WERI-Rb-1 (cell line): Measurements from ENCODE around the gene TNFAIP8L1.
A peak's percentile ranks its signal among the peaks of the same experiment; 100 is the strongest.
"Not testable (repeated sequence)": the region's sequence is repeated elsewhere in the genome, so short reads cannot be mapped to it uniquely, and the experiment has no call there.

Source experiments
- DNase-seq: peaks from one replicate; pipeline ENCODE4 v3.0.0-alpha.2; 2020
- H3K27ac ChIP-seq: fragments of 250-450 bp; sonication (Bioruptor Pico); 2 replicates; pipeline ENCODE4 v1.5.1; 2020; ENCODE audit warnings: mild to moderate bottlenecking, moderate library complexity
- H3K27me3 ChIP-seq: fragments of 250-450 bp; sonication (Bioruptor Pico); 2 replicates; pipeline ENCODE4 v1.5.1; 2021; ENCODE audit warnings: mild to moderate bottlenecking, low read depth, moderate library complexity; ENCODE audit not compliant: insufficient read depth, severe bottlenecking
- H3K36me3 ChIP-seq: fragments of 250-450 bp; sonication (Bioruptor Pico); 2 replicates; pipeline ENCODE4 v1.5.1; 2020; ENCODE audit warnings: mild to moderate bottlenecking, moderate library complexity
- H3K4me3 ChIP-seq: 2 replicates; pipeline ENCODE4 v1.5.1; 2011; ENCODE audit warnings: low read depth, mild to moderate bottlenecking, control low read depth, low read length
- H3K9me3 ChIP-seq: fragments of 250-450 bp; sonication (Bioruptor Pico); 2 replicates; pipeline ENCODE4 v1.5.1; 2021; ENCODE audit warnings: mild to moderate bottlenecking, moderate library complexity; ENCODE audit not compliant: severe bottlenecking
- TF ChIP-seq, protein P1 (sequence below): IDR thresholded peaks from 2 replicates; pipeline ENCODE4 v1.5.1; 2011; ENCODE audit warnings: low read depth, mild to moderate bottlenecking, control low read depth, inconsistent platforms, low read length

TNFAIP8L1 gene

DNA sequence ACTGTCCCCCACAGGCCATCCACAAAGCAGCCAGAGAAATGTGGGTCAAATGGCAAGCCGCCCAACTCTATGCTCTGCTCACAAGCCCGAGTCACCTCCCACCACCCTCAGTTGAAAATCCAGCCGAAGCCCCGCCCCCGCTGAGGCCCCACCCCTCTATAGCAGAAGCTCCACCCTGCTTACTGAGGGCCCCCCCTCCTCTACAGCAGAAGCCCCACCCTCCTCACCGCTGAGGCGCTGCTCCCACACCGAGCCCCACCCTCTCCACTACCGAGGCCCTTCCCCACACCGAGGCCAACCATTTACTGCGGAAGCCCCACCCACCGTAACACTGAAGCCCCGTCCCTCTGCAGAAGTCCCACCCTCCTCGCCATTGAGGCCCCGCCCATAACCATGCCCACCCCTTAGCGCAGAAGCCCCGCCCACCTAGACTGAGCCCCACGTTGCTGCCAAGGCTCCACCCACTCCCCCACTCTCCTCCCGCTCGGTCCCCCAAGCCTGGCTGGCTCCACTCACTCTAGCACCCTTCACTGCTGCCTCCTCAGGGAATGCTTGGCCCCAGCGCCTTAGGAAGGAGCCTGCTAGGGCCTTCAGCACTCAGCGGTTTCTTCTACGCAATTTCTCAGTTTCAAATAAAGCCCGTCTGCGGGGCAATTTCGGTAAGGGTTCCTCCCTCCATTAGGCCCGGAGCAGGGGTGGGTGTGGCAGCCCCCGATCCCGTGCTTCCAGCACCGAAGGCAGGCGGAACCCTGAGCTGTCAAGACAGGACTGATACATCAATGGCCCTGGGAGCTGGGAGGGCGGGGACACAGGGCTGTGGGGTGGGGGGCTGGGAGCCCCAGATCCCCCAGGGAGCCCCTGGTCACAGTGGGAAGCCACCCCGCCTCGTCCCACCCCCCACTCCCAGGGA, 39.8 kb downstream of the TNFAIP8L1 start:
- Histone ChIP-seq H3K27ac (no peak overlapping the region), H3K36me3 (peaks cover 37% of the 10 kb centered on the region)

DNA sequence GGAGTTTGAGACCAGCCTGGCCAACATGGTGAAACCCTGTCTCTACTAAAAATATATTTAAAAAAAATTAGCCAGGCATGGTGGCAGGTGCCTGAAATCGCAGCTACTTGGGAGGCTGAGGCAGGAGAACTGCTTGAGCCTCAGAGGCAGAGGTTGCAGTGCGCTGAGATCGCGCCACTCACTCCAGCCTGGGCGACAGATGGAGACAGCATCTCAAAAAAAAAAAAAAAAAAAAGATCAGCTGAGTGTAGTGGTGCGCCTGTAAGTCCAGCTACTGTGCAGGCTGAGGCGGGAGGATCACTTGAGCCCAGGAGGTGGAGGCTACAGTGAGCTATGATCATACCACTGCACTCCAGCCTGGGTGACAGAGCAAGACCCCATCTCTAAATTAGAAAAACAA, 40.7 kb downstream of the TNFAIP8L1 start:
- peaks cover 40% of the 10 kb centered on the region for H3K36me3 ChIP-seq
- not testable (repeated sequence) for H3K27ac ChIP-seq, H3K27me3 ChIP-seq, H3K4me3 ChIP-seq, H3K9me3 ChIP-seq
- DNase-seq, result peak; percentile 52

More for the DNA sequence above, 39.8 kb downstream of the TNFAIP8L1 start:
- H3K27me3 ChIP-seq, result no peaks in the 10 kb centered on the region
- H3K9me3 ChIP-seq, result no peaks in the 10 kb centered on the region
- H3K4me3 ChIP-seq, result no peak overlapping the region
- DNase-seq, result peak; percentile 55
- TF ChIP-seq, protein P1, sequence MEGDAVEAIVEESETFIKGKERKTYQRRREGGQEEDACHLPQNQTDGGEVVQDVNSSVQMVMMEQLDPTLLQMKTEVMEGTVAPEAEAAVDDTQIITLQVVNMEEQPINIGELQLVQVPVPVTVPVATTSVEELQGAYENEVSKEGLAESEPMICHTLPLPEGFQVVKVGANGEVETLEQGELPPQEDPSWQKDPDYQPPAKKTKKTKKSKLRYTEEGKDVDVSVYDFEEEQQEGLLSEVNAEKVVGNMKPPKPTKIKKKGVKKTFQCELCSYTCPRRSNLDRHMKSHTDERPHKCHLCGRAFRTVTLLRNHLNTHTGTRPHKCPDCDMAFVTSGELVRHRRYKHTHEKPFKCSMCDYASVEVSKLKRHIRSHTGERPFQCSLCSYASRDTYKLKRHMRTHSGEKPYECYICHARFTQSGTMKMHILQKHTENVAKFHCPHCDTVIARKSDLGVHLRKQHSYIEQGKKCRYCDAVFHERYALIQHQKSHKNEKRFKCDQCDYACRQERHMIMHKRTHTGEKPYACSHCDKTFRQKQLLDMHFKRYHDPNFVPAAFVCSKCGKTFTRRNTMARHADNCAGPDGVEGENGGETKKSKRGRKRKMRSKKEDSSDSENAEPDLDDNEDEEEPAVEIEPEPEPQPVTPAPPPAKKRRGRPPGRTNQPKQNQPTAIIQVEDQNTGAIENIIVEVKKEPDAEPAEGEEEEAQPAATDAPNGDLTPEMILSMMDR, result no peak

DNA sequence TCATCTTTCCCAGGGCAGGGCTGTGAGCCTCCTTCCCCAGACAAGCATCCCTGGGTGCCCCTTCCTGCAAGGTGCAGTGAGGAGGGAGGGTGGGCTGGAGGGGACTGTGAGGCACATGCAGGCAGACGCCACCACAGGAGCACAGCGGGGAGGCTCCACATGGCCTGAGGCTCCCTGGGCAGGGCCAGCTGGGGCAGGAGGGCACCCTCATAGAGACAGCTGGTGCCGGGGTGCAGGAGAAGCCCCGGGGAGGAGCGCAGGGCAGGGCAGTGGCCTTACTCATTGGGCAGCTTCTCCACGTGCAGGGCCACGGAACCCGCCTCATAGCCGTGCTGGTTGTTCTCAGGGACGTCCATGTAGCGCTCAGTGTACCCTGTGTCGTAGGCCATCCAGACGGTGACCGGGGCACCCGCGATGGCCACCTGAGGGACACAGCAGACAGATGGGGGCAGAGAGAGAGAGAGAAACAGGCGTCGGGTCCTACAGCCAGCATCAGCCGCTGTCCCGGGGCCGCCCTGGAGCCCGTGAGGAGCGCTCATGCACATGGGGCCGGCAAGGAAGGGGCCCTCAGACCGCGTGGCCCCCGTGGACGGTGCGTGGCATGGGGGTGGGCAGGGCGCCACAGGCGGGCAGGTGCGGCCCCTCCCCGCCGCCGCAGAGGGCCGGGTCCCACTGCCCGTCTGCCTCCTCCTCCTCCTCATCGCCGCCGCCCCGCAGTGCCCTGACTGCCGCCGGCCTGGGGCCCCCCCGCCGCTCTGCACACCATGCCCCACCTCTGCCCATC, 43.3 kb downstream of the TNFAIP8L1 start:
- no peak for DNase-seq
- no peak overlapping the region for H3K27ac ChIP-seq
- TF ChIP-seq, protein P1, result no peak
- H3K27me3 ChIP-seq, result no peaks in the 10 kb centered on the region
- H3K36me3 ChIP-seq, result peaks cover 32% of the 10 kb centered on the region
- no peak overlapping the region for H3K4me3 ChIP-seq
- H3K9me3 ChIP-seq, result no peaks in the 10 kb centered on the region

DNA sequence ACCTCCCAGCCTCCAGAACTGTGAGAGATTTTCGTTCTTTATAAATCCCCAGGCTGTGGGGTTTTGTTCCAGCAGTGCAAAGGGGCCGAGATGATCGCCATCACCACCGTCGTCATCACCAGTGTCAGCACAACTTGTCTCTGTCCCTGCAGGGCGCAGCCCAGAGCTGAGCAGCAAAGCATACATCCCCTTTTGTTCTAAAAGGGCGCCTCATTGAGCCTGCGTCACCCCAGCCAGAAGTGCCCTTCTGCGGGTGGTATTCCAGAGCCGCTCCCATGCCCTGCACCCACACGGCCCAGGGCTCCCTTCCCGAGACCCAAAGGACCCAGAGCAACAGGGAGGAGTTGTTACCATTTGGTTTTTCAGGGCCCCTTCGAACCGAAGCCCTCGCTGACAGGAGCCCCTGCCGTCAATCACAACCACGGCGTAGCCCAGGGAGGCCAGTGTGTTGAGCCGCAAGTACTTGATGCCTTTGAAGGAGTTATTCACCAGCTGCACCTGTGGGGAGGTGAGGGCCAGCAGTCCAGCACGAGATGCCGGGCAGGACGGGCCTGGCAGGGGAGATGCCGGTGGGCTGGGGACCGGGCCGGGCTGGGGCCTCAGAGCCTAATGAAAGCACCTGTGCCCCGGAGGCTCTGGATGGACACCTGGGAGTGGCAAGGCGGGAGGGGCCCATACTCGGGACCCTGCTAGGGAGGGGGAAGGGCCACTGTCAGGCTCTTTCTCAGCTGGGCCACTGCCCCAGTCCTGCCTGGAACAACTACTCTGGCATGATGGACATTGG, 45.2 kb downstream of the TNFAIP8L1 start:
- TF ChIP-seq, protein P1, result no peak
- Histone ChIP-seq H3K27me3 (no peaks in the 10 kb centered on the region), H3K27ac (no peak overlapping the region), H3K9me3 (no peaks in the 10 kb centered on the region), H3K36me3 (peaks cover 35% of the 10 kb centered on the region), H3K4me3 (no peak overlapping the region)
- DNase-seq, result no peak

DNA sequence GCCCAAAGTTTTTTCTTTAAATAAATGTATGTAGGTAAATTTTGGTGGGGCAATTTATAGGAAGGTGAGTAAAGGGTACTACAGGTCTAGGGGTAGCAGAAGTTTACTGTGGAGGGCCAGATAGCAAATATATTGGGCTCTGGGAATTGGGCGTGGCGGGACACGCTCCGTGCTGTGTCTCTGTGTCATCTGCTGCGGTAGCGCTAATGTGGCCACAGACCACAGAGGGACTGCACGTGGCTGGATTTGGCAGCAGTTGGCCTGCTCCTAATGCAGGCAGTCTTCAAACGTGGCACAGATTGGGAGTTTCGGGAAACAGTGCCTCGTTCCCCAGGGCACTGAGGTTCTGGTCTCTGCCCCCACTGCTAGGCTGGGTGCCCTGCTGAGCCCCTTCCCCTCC, 47.4 kb downstream of the TNFAIP8L1 start:
- Histone ChIP-seq H3K36me3 (peaks cover 41% of the 10 kb centered on the region), H3K4me3 (no peak overlapping the region), H3K9me3 (no peaks in the 10 kb centered on the region), H3K27ac (no peak overlapping the region), H3K27me3 (no peaks in the 10 kb centered on the region)
- no peak for DNase-seq
- TF ChIP-seq, protein P1, result no peak
